GM12872 (cell line): ENCODE data around the gene FAM9C.

Experiments used
- TF ChIP-seq, protein P1 (sequence below): IDR thresholded peaks from 3 replicates; pipeline ENCODE4 v1.5.1; 2011; ENCODE audit warnings: low read depth, mild to moderate bottlenecking, low read length, moderate library complexity; ENCODE audit not compliant: insufficient read depth

FAM9C gene

DNA sequence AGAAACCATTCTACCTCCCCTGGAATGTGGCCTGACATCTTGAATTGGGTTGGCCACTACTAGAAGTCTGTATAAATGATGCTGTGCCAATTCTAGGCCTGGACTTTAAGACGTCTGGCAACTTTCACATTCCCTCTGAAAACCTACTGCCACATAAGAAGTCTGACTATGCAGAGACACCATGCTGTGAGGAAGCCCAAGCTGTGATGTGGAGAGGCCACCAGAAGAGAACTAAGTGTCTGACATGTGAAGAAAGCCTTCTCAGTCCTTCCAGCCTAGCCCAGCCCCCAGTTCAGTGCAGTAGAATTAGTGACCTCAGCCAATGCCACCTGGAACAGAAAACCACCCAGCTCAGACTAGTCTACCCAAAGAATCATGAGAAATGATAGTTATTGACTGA is 24.2 kb upstream of the FAM9C start:
- TF ChIP-seq, protein P1, sequence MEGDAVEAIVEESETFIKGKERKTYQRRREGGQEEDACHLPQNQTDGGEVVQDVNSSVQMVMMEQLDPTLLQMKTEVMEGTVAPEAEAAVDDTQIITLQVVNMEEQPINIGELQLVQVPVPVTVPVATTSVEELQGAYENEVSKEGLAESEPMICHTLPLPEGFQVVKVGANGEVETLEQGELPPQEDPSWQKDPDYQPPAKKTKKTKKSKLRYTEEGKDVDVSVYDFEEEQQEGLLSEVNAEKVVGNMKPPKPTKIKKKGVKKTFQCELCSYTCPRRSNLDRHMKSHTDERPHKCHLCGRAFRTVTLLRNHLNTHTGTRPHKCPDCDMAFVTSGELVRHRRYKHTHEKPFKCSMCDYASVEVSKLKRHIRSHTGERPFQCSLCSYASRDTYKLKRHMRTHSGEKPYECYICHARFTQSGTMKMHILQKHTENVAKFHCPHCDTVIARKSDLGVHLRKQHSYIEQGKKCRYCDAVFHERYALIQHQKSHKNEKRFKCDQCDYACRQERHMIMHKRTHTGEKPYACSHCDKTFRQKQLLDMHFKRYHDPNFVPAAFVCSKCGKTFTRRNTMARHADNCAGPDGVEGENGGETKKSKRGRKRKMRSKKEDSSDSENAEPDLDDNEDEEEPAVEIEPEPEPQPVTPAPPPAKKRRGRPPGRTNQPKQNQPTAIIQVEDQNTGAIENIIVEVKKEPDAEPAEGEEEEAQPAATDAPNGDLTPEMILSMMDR, result no peak

DNA sequence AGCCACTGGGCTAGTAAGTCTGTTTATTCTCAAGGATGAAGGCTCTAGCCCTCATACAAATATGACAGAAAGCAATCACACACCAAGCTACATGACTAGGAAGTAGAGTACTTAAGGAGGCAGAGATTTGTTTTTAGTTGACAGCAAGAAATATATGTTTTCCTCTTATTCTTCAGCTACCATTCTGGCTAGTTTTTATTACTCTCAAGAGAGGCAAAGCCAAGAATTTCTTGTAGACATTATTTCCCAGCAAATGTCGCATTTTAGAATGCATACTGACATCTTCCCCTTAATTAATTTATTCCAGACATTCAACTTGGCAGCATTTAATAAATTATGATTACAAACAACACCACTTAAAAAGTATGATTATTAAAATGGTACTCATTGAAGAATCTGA is 23.4 kb upstream of the FAM9C start:
- TF ChIP-seq, protein P1, result no peak

DNA sequence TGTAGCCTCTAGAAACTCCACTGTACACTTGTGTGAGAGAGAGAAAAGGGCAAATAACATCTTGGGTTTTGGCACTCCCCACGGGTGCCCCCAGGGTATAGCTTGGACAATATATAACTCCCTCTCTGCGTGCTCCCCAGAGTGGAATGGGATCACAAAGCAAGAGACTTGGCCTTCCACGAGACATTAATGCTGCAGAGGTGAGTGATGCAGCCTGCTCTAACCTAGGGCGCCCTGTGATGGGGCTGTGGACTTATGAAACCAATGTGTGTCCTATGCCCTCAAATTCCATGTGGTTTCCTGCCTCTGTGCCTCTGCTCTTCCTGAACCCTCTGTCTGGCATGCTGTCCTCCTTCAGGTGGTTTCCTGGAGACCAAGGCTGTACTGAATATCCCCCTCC is 22.0 kb upstream of the FAM9C start:
- TF ChIP-seq, protein P1, result no peak

DNA sequence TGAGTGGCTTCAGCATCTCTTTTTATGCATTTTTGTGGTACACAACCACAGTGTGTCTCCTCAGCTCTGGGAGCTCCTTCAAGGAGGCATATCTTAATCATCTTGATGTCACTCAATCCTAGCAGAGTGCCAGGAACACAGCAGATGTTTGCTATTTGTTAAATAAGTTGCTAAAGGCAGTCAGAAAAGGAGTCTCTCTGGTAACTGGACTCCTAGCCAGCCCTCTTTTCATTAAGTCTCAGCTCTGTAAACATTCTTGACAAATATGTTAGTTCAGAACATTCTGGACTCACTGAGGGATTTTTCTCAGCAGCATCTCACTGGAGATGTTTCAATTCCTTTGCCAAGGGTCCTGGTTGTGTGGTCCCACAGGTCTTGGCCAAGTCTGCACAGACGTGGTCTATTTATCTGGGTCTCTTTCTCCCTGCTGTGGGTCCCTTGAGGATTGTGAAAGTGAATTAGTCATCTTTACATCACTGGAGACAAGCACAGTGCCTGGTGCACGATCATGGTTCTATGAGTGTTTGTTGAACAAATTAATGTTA is 20.3 kb upstream of the FAM9C start:
- TF ChIP-seq, protein P1, result no peak

DNA sequence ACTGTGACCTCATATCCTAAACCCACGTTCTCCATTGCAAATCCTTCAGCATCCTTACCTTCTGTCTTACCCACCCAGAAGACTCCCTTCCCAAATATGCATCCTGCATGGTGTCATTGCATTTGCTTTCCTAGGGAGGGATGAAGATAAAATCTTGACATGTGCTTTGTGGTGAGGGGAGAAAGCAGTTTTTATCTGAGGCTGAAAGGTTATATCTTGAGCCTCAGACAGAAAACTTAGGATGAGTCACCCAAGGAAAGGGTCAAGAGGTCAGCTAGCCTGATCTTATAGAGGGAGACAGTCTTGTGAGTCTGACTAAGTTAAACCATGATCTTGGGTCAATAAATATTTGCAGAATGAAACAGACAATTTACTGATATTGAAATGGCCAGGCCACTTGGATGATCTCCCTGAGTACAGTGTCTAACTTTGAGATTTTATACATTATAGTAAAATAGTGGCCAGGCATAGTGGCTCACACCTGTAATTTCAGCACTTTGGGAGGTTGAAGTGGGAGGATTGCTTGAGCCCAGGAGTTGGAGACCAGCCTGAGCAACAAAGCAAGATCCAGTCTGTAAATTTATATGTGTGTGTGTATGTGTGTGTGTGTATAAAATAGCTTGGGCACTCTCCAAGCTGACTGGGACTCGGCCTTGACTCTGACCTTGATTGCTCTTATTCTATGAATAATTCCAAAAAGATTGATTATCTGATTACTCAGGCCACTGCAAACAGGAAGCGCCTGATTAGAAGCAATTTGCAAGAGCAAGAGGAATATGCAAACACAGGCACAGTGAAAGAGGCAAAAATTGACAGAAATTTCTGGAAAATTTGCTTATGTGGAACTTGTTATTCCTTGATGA is 15.4 kb upstream of the FAM9C start:
- TF ChIP-seq, protein P1, result no peak

DNA sequence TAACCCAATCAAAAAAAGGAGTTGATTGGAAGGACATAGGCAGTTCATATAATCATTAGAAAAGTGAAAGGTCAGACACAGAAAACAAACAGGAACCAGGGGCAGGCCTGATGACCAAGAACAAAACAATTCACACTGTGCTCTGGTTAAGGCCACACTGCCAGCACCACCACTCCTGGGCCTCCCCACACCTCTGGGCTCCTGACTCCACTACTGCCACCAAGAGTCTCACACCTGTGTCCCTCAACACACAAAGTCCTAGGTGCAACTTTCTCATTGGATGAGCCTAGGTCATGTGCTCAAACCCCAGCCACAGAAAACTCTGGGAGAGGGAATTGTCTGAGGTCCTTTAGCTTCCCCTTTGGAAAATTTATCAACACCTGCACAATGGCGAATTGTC is 11.1 kb upstream of the FAM9C start:
- TF ChIP-seq, protein P1, result no peak

DNA sequence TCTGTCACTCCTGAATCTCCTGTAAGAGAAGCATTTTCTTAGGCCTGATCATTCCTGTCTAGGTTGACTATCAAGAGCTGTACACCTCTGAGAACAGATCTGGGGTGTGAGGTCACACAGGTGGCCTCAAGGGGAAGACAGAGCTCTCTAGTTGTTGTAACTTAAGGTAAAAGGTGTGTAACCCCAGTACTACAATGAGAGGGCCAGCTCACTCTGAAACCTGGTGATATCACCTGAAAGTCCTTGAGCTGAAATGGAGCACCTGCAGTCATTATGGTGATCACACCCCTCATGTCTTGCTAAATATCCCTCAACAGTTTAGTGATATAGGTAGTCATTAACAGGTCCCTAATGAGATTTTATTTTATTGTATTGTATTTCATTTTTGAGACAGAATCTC is 8.8 kb upstream of the FAM9C start:
- TF ChIP-seq, protein P1, result no peak
